Measurements from ENCODE around the gene GLT8D1. TPM values are rescaled to one million over a fixed set of nuclear protein-coding genes. Genes with fewer than 3 reads are reported as not detected.
"Not testable (repeated sequence)": the region's sequence is repeated elsewhere in the genome, so short reads cannot be mapped to it uniquely, and the experiment has no call there.

The GLT8D1 gene
- total and polyA plus RNA-seq, 3 experiments from 2014 or later: 34.9 to 60.0 (median 42.4) TPM

DNA sequence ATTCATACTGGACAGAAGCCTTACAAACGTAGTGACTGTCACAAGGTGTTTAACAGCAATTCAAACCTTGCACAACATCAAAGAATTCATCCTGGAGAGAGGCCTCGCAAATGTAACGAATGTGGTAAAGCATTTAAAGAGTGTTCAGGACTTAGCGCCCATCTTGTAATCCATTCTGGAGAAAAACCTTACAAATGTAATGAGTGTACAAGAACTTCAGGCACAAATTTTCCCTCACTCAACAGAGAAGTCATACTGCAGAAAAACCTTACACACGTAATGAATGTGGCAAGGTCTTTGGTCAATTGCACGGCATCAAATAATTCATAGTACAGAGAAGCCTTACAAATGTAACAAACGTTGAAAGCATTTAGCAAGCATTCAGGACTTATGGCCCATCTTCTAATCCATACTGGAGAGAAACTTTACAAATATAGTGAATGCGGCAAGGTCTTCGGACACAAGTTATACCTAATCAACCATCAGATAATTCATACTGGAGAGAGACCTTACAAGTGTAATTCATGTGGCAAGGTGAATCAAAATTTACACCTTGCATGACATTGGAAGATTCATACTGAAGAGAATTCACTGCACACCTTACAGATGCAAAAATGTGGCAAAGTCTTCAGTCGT is 27.8 kb upstream of the GLT8D1 start:
- no peak for DNase-seq
- CTCF ChIA-PET: no interaction called here
- POLR2A ChIA-PET: no interaction called here
- no peak overlapping the region for H3K27ac Mint-ChIP-seq
- no peak overlapping the region for H3K4me3 Mint-ChIP-seq
- H3K9me3 ChIP-seq (ENCODE audit: low read length): peaks cover 8% of the 10 kb centered on the region
- no peak overlapping the region for H3K27ac ChIP-seq (ENCODE audit: low read depth, low read length)
- H3K4me1 ChIP-seq (ENCODE audit: insufficient read depth, low read length): no peaks in the 10 kb centered on the region
- H3K36me3 Mint-ChIP-seq: peaks cover 36 to 81% (median 66%) of the 10 kb centered on the region in 3 donors
- H3K27me3 ChIP-seq (ENCODE audit: insufficient read depth, low read length, poor library complexity, severe bottlenecking): no peaks in the 10 kb centered on the region
- peaks cover 0 to 29% (median 17%) of the 10 kb centered on the region in 5 donors for H3K9me3 Mint-ChIP-seq
- H3K36me3 ChIP-seq (ENCODE audit: insufficient read depth, low read length): peaks cover 13% of the 10 kb centered on the region
- peaks cover 0 to 4% (median 0%) of the 10 kb centered on the region in 3 donors for H3K4me1 Mint-ChIP-seq
- H3K4me3 ChIP-seq (ENCODE audit: low read length): no peak overlapping the region
- no peaks in the 10 kb centered on the region for H3K27me3 Mint-ChIP-seq

DNA sequence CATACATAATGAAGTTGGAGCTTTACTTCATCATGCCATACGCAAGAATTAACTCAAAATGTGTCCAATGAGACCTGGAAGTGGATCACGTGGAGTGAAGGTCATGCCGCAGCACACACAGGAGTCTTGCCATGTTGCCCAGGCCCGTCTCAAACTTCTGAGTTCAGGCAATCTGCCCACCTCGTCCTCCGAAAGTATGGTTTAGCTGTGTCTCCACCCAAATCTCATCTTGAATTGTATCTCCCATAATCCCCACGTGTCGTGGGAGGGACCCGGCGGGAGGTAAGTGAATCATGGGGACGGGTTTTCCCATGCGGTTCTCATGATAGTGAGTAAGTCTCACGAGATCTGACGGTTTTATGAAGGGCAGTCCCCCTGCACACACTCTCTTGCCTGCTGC is 26.0 kb upstream of the GLT8D1 start:
- Histone ChIP-seq H3K4me3 (ENCODE audit: low read length) (no peak overlapping the region), H3K4me1 (ENCODE audit: insufficient read depth, low read length) (no peaks in the 10 kb centered on the region), H3K27ac (ENCODE audit: low read depth, low read length) (no peak overlapping the region), H3K36me3 (ENCODE audit: insufficient read depth, low read length) (peaks cover 13% of the 10 kb centered on the region), H3K27me3 (ENCODE audit: insufficient read depth, low read length, poor library complexity, severe bottlenecking) (no peaks in the 10 kb centered on the region), H3K9me3 (ENCODE audit: low read length) (peaks cover 8% of the 10 kb centered on the region)
- Mint-ChIP-seq H3K27ac (no peak overlapping the region), H3K9me3 (peaks cover 0 to 31% (median 20%) of the 10 kb centered on the region in 5 donors), H3K4me1 (peaks cover 0 to 4% (median 0%) of the 10 kb centered on the region in 3 donors), H3K36me3 (peaks cover 33 to 72% (median 71%) of the 10 kb centered on the region in 3 donors), H3K27me3 (no peaks in the 10 kb centered on the region), H3K4me3 (no peak overlapping the region)
- DNase-seq: no peak
- POLR2A ChIA-PET: no interaction called here
- CTCF ChIA-PET: no interaction called here

DNA sequence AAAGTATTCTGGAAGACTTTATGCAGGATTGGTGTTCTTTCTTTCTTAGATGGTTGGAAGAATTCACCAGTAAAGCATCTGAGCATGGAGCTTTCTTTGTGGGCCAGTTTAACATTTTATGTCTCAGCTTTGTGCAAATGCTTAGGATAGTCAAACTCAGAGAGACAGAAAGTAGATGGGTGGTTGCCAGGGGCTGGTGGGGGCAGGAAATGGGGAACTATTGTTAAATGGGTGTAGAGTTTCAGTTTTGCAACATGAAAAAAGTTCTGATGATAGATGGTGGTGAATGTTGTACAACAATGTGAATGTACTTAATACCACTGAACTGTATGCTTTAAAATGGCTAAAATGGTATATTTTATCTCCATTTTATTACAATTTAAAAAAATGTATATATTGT is 25.1 kb upstream of the GLT8D1 start:
- peaks cover 0 to 31% (median 20%) of the 10 kb centered on the region in 5 donors for H3K9me3 Mint-ChIP-seq
- no peaks in the 10 kb centered on the region for H3K27me3 Mint-ChIP-seq
- ChIA-PET POLR2A (no interaction called here), CTCF (no interaction called here)
- DNase-seq: no peak
- Histone ChIP-seq H3K27me3 (ENCODE audit: insufficient read depth, low read length, poor library complexity, severe bottlenecking) (no peaks in the 10 kb centered on the region), H3K27ac (ENCODE audit: low read depth, low read length) (no peak overlapping the region), H3K4me1 (ENCODE audit: insufficient read depth, low read length) (no peaks in the 10 kb centered on the region), H3K9me3 (ENCODE audit: low read length) (peaks cover 8% of the 10 kb centered on the region), H3K4me3 (ENCODE audit: low read length) (no peak overlapping the region), H3K36me3 (ENCODE audit: insufficient read depth, low read length) (peaks cover 11% of the 10 kb centered on the region)
- H3K4me1 Mint-ChIP-seq: peaks cover 0 to 4% (median 0%) of the 10 kb centered on the region in 3 donors
- H3K27ac Mint-ChIP-seq: peak overlapping the region in 1 of 8 donors; percentile 51
- H3K36me3 Mint-ChIP-seq: peaks cover 32 to 71% (median 67%) of the 10 kb centered on the region in 3 donors
- no peak overlapping the region for H3K4me3 Mint-ChIP-seq

DNA sequence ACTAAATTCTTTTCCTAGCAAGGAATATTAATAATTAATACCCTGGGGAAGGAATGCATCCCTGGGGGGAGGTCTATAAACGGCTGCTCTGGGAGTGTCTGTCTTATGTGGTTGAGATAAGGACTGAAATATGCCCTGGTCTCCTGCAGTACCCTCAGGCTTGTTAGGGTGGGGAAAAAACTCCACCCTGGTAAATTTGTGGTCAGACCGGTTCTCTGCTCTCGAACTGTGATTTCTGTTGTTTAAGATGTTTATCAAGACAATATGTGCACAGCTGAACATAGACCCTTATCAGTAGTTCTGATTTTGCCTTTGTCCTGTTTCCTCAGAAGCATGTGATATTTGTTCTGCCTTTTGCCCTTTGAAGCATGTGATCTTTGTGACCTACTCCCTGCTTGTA is 23.2 kb upstream of the GLT8D1 start:
- DNase-seq; H3K4me1 ChIP-seq (ENCODE audit: insufficient read depth, low read length); H3K27ac ChIP-seq (ENCODE audit: low read depth, low read length); H3K4me3 ChIP-seq (ENCODE audit: low read length); H3K4me1 Mint-ChIP-seq; H3K4me3 Mint-ChIP-seq; CTCF ChIA-PET; H3K9me3 ChIP-seq (ENCODE audit: low read length); H3K36me3 ChIP-seq (ENCODE audit: insufficient read depth, low read length); POLR2A ChIA-PET; H3K27ac Mint-ChIP-seq; H3K27me3 Mint-ChIP-seq; H3K27me3 ChIP-seq (ENCODE audit: insufficient read depth, low read length, poor library complexity, severe bottlenecking): not testable (repeated sequence)
- H3K36me3 Mint-ChIP-seq: peaks cover 25 to 61% (median 53%) of the 10 kb centered on the region in 3 donors
- H3K9me3 Mint-ChIP-seq: peaks cover 0 to 31% (median 20%) of the 10 kb centered on the region in 5 donors

DNA sequence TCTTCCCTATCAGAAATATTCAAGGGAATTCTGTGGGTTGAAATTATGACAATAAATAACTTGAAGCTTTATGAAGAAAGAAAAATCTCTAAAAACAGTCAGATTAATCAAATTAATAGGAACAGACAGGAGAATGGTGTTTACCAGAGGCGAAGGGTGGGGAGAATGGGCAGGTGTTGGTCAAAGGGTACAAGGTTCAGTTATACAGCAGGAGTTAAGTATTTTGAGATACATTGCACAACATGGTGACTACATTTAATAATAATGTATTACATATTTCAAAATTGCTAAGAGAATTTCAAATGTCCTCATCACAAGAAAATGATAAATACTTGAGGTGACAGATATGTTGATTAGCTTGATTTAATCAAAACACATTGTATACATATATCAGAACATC is 18.9 kb upstream of the GLT8D1 start:
- no peak overlapping the region for H3K4me3 ChIP-seq (ENCODE audit: low read length)
- peaks cover 23% of the 10 kb centered on the region for H3K4me1 ChIP-seq (ENCODE audit: insufficient read depth, low read length)
- Mint-ChIP-seq H3K4me1 (peaks cover 16 to 23% (median 22%) of the 10 kb centered on the region in 3 donors), H3K4me3 (no peak overlapping the region), H3K27ac (no peak overlapping the region), H3K27me3 (no peaks in the 10 kb centered on the region), H3K36me3 (peaks cover 9 to 32% (median 30%) of the 10 kb centered on the region in 3 donors), H3K9me3 (peaks cover 3 to 16% (median 12%) of the 10 kb centered on the region in 5 donors)
- H3K36me3 ChIP-seq (ENCODE audit: insufficient read depth, low read length): no peaks in the 10 kb centered on the region
- DNase-seq: no peak
- ChIA-PET CTCF (no interaction called here), POLR2A (no interaction called here)
- H3K27ac ChIP-seq (ENCODE audit: low read depth, low read length): no peak overlapping the region
- no peaks in the 10 kb centered on the region for H3K9me3 ChIP-seq (ENCODE audit: low read length)
- H3K27me3 ChIP-seq (ENCODE audit: insufficient read depth, low read length, poor library complexity, severe bottlenecking): no peaks in the 10 kb centered on the region

DNA sequence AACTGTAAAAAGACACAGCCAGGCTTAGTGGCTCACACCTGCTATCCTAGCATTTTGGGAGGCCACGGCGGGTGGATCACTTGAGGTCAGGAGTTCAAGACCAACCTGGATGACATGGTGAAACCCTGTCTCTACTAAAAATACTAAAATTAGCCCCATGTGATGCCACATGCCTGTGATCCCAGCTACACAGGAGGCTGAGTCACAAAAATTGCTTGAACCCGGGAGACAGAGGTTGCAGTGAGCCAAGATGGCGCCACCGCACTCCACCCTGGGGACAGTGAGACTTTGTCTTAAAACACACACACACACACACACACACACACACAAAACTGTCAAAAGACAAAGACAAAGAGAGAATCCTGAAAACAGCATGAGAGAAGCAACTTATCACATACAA is 18.3 kb upstream of the GLT8D1 start:
- H3K4me1 Mint-ChIP-seq: peaks cover 16 to 23% (median 22%) of the 10 kb centered on the region in 3 donors
- no peak overlapping the region for H3K4me3 Mint-ChIP-seq
- H3K9me3 Mint-ChIP-seq: peaks cover 4 to 14% (median 7%) of the 10 kb centered on the region in 5 donors
- H3K27me3 Mint-ChIP-seq: no peaks in the 10 kb centered on the region
- H3K36me3 Mint-ChIP-seq: peaks cover 6 to 31% (median 29%) of the 10 kb centered on the region in 3 donors
- peak overlapping the region in 1 of 8 donors; percentile 10 for H3K27ac Mint-ChIP-seq
- no peak for DNase-seq
- no peaks in the 10 kb centered on the region for H3K36me3 ChIP-seq (ENCODE audit: insufficient read depth, low read length)
- H3K27ac ChIP-seq (ENCODE audit: low read depth, low read length): no peak overlapping the region
- no peaks in the 10 kb centered on the region for H3K27me3 ChIP-seq (ENCODE audit: insufficient read depth, low read length, poor library complexity, severe bottlenecking)
- H3K9me3 ChIP-seq (ENCODE audit: low read length): no peaks in the 10 kb centered on the region
- H3K4me3 ChIP-seq (ENCODE audit: low read length): no peak overlapping the region
- ChIA-PET POLR2A (no interaction called here), CTCF (no interaction called here)
- H3K4me1 ChIP-seq (ENCODE audit: insufficient read depth, low read length): peaks cover 23% of the 10 kb centered on the region

DNA sequence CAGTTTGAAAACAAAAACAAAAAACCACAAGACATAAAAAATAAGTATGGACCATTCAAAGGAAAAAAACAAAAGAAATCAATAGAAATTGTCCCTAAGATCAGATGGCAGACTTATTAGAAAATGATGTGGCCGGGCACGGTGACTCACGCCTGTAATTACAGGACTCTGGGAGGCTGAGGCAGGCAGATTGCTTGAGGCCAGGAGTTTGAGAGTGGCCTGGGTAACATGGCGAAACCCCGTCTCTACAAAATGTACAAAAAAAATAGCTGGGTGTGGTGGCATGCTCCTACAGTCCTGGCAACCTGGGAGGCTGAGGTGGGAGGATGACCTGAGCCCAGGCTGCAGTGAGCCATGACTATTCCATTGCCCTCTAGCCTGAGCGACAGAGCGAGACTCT is 16.9 kb upstream of the GLT8D1 start:
- peak overlapping the region in 2 of 8 donors; percentile 41 to 82 for H3K27ac Mint-ChIP-seq
- no peaks in the 10 kb centered on the region for H3K27me3 ChIP-seq (ENCODE audit: insufficient read depth, low read length, poor library complexity, severe bottlenecking)
- no peaks in the 10 kb centered on the region for H3K27me3 Mint-ChIP-seq
- no peak overlapping the region for H3K4me3 Mint-ChIP-seq
- peaks cover 23% of the 10 kb centered on the region for H3K4me1 ChIP-seq (ENCODE audit: insufficient read depth, low read length)
- no peak for DNase-seq
- H3K36me3 Mint-ChIP-seq: peaks cover 7 to 29% (median 17%) of the 10 kb centered on the region in 3 donors
- H3K4me1 Mint-ChIP-seq: peaks cover 16 to 23% (median 22%) of the 10 kb centered on the region in 3 donors
- CTCF ChIA-PET: no interaction called here
- H3K36me3 ChIP-seq (ENCODE audit: insufficient read depth, low read length): no peaks in the 10 kb centered on the region
- no peak overlapping the region for H3K27ac ChIP-seq (ENCODE audit: low read depth, low read length)
- no peaks in the 10 kb centered on the region for H3K9me3 ChIP-seq (ENCODE audit: low read length)
- peaks cover 0 to 8% (median 3%) of the 10 kb centered on the region in 5 donors for H3K9me3 Mint-ChIP-seq
- POLR2A ChIA-PET: no interaction called here
- H3K4me3 ChIP-seq (ENCODE audit: low read length): no peak overlapping the region

DNA sequence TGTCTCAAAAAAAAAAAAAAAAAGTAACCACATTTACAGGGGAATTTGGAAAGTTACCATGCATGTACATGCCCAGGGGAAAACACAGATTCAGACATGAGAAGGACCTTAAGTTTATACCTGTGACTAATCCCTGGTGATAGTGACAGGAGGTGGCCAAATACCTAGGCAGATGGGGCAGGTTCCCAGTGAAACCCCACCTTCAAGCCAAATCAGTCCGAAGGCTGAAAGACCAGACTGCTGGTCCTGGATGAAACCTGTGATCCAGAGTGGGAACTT is 16.1 kb upstream of the GLT8D1 start:
- H3K27ac ChIP-seq (ENCODE audit: low read depth, low read length): no peak overlapping the region
- H3K4me1 ChIP-seq (ENCODE audit: insufficient read depth, low read length): peaks cover 23% of the 10 kb centered on the region
- DNase-seq: no peak
- ChIA-PET POLR2A (no interaction called here), CTCF (no interaction called here)
- Mint-ChIP-seq H3K27ac (no peak overlapping the region), H3K9me3 (peaks cover 0 to 8% (median 3%) of the 10 kb centered on the region in 5 donors), H3K36me3 (peaks cover 7 to 30% (median 16%) of the 10 kb centered on the region in 3 donors), H3K4me1 (peaks cover 16 to 23% (median 22%) of the 10 kb centered on the region in 3 donors), H3K27me3 (no peaks in the 10 kb centered on the region), H3K4me3 (no peak overlapping the region)
- H3K36me3 ChIP-seq (ENCODE audit: insufficient read depth, low read length): no peaks in the 10 kb centered on the region
- no peaks in the 10 kb centered on the region for H3K27me3 ChIP-seq (ENCODE audit: insufficient read depth, low read length, poor library complexity, severe bottlenecking)
- no peaks in the 10 kb centered on the region for H3K9me3 ChIP-seq (ENCODE audit: low read length)
- no peak overlapping the region for H3K4me3 ChIP-seq (ENCODE audit: low read length)
